BLaER1 (cell line): ENCODE measurements around the gene TCN2.
"Not testable (repeated sequence)": the region's sequence is repeated elsewhere in the genome, so short reads cannot be mapped to it uniquely, and the experiment has no call there.

Source experiments
- H3K27ac ChIP-seq: shearing (Covaris generic); formaldehyde crosslinking; 2 replicates; pipeline ENCODE4 v1.8.1; 2022
- H3K27me3 ChIP-seq: shearing (Covaris generic); formaldehyde crosslinking; 2 replicates; pipeline ENCODE4 v1.8.1; 2022
- H3K36me3 ChIP-seq: shearing (Covaris generic); formaldehyde crosslinking; 2 replicates; pipeline ENCODE4 v1.8.1; 2022
- H3K4me1 ChIP-seq: shearing (Covaris generic); formaldehyde crosslinking; 2 replicates; pipeline ENCODE4 v1.8.1; 2022
- H3K4me2 ChIP-seq: shearing (Covaris generic); formaldehyde crosslinking; 2 replicates; pipeline ENCODE4 v1.8.1; 2022
- H3K4me3 ChIP-seq: shearing (Covaris generic); formaldehyde crosslinking; 2 replicates; pipeline ENCODE4 v1.8.1; 2022
- H3K9ac ChIP-seq: shearing (Covaris generic); formaldehyde crosslinking; 2 replicates; pipeline ENCODE4 v1.8.1; 2022
- H3K9me3 ChIP-seq: shearing (Covaris generic); formaldehyde crosslinking; 2 replicates; pipeline ENCODE4 v1.8.1; 2022
- H4K20me1 ChIP-seq: shearing (Covaris generic); formaldehyde crosslinking; 2 replicates; pipeline ENCODE4 v1.8.1; 2022
- Cebpa-rat ChIP-seq: shearing (Covaris generic); IDR thresholded peaks from 2 replicates; pipeline ENCODE4 v1.8.1; 2022

The TCN2 gene

DNA sequence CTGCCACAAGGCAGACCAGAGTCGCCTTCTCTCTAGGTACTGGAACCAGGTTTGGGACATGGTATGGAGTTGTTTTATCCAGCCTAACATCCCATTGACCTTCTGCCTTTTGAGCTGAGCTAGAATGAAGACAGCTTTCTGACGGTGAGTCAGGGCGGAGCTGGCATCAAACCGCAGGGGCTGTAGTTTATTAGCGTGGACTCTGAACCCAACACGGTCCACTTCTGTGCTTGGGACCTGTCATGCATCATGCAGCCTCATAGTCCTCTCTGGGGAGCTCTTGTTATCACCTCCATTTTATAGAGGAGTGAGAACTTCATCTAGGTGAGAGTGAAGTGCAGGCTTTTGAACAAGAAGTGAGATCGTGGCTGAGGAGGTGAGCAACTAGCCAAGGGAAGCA is 40.8 kb upstream of the TCN2 start:
- Histone ChIP-seq H3K4me3 (no peak overlapping the region), H3K9me3 (no peaks in the 10 kb centered on the region), H3K4me2 (no peak overlapping the region), H3K27me3 (no peaks in the 10 kb centered on the region), H3K4me1 (no peaks in the 10 kb centered on the region), H3K36me3 (no peaks in the 10 kb centered on the region), H4K20me1 (no peaks in the 10 kb centered on the region), H3K9ac (no peak overlapping the region), H3K27ac (no peak overlapping the region)
- TF ChIP-seq Cebpa-rat: no peak

DNA sequence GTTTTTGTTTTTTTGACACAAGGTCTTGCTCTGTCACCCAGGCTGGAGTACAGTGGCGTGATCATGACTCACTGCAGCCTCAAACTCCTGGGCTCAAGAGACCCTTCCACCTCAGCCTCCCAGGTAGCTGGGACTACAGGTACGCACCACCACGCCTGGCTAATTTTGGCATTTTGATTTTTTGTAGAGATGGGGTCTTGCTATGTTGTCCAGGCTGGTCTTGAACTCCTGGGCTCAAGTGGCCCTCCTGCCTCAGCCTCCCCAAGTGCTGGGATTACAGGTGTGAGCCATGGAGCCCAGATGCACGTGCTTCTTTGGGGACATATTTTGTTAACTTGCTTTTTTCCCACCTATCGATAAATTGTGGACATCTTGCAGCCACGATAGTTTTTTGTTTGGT is 39.7 kb upstream of the TCN2 start:
- H3K4me3 ChIP-seq, H4K20me1 ChIP-seq, H3K27ac ChIP-seq, H3K4me1 ChIP-seq, H3K9me3 ChIP-seq, H3K4me2 ChIP-seq, H3K27me3 ChIP-seq, H3K36me3 ChIP-seq, H3K9ac ChIP-seq: not testable (repeated sequence)

DNA sequence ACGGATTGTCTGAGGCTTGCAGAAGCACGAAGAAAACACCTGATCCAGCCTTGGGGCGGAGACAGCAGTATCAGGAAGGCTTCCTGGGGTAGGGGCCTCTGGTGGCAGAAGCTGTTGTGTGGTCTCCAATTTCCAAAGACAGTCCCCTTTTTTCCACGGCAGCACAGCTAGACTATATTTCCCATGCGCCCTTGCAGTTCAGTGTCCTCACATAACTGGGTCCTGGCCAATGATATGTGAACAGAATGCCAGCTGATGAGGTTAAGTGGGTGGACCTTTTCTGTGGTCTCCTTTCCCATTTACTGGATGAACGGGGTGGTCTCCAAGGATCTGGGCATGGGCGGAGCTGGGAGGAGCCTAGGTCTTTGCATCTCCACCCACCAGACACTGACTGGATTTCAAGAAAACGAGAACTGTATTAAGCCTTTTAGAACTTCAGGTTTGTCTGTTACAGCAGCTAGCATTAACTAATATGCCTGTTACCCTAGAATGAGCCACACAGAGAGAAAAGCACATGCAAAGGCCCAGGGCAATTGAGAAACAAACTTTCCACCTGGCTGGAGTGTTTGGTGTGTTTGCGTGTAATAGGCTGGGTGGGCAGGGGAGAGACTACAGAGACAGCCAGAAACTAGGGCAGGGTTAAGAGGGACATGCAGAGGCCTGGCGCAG is 38.7 kb upstream of the TCN2 start:
- Histone ChIP-seq H3K4me2 (no peak overlapping the region), H3K36me3 (no peaks in the 10 kb centered on the region), H3K9ac (no peak overlapping the region), H3K27me3 (no peaks in the 10 kb centered on the region), H3K27ac (no peak overlapping the region), H4K20me1 (peaks cover 10% of the 10 kb centered on the region), H3K9me3 (no peaks in the 10 kb centered on the region), H3K4me1 (no peaks in the 10 kb centered on the region), H3K4me3 (no peak overlapping the region)
- TF ChIP-seq Cebpa-rat: no peak

DNA sequence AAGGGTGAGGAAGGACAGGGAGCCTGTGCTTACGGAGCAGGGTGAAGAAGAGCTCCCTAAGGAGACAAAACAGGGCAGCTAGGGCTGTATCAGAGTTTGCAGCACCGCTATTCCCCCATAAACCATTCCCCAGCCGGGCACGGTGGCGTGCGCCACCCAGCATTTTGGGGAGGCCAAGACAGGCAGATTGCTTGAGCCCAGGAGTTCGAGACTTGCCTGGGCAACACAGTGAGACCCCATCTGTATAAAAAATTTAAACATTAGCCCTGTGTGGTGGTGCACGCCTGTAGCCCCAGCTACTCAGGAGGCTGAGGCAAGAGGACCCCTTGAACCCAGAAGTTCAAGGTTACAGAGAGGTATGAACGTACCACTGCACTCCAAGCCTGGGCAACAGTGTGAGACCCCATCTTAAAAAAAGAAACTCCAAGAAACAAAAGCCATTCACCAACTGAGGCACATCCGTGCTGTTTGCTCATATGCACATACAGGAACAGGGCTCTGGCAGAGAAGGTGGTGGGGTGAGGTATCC is 37.2 kb upstream of the TCN2 start:
- H3K9ac ChIP-seq: no peak overlapping the region
- no peak overlapping the region for H3K4me2 ChIP-seq
- H3K9me3 ChIP-seq: no peaks in the 10 kb centered on the region
- H3K36me3 ChIP-seq: peaks cover under 1% of the 10 kb centered on the region; the same call in 1 of the 2 replicates
- H4K20me1 ChIP-seq: peaks cover 20% of the 10 kb centered on the region
- no peak overlapping the region for H3K27ac ChIP-seq
- no peaks in the 10 kb centered on the region for H3K4me1 ChIP-seq
- H3K27me3 ChIP-seq: peaks cover 10% of the 10 kb centered on the region; the same call in 1 of the 2 replicates
- TF ChIP-seq Cebpa-rat: no peak
- no peak overlapping the region for H3K4me3 ChIP-seq

DNA sequence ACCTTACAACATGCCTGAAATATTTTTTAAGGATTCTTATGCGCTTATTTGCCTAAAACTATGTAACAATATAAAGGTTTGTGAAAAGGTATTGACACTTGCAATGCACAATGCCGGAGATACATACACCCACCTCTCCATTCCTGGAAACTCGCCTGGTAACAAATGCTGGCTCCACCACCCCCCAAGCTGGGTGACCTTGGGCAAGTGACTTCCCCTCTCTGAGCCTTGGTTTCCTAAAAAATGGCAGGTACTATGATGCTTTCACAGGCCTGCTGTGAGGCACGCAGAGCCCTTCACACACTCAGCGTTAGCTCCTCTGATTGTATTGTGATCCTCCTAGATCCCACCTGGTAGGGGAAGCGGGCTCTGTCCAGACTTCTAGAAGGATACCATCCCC is 34.8 kb upstream of the TCN2 start:
- Histone ChIP-seq H3K9ac (no peak overlapping the region), H3K4me2 (no peak overlapping the region), H3K4me3 (no peak overlapping the region), H3K9me3 (no peaks in the 10 kb centered on the region), H3K4me1 (no peaks in the 10 kb centered on the region), H3K27me3 (peaks cover 10% of the 10 kb centered on the region; the same call in 1 of the 2 replicates), H3K36me3 (peaks cover 25% of the 10 kb centered on the region), H4K20me1 (peaks cover 45% of the 10 kb centered on the region), H3K27ac (no peak overlapping the region)
- TF ChIP-seq Cebpa-rat: no peak

DNA sequence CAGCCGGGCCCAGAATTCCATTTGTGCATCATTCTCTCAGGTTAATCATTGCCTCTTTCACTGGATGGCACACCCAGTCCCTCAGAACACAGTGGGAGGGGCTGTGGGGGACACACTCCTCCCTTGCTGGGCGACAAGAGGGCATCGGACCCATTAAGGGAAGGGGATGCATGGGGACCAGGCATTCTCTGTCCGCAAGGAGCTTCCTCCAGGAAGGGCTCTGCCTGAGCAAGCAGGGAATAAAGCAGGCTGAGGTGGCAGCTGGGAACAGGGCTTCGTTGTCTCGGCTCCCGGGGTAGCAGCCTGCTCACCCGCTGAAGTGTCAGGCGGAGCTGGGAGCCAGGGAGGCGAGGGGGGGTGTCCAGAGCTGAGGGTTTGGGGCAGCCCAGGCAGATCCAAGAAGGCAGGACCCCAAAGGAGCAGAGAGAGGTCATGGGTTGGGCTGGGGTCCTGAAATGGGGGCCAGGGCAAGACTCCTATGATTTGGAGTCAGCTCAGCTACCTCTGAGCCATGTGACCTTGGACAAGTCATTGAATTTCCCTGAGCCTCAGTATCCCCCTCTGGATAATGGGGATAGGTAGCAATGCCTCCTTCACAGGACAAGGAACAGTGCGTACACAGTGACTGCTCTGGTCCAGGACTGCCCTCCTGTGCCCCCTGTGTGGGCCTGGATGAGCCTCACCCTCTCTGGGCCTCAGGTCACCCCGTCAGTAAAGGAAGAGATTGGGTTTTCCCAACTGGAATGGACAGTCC is 34.0 kb upstream of the TCN2 start:
- Histone ChIP-seq H3K4me3 (no peak overlapping the region), H3K36me3 (peaks cover 33% of the 10 kb centered on the region), H3K4me1 (no peaks in the 10 kb centered on the region), H3K4me2 (no peak overlapping the region), H3K9ac (no peak overlapping the region), H3K27me3 (peaks cover 10% of the 10 kb centered on the region; the same call in 1 of the 2 replicates), H3K9me3 (no peaks in the 10 kb centered on the region), H4K20me1 (peaks cover 53% of the 10 kb centered on the region), H3K27ac (no peak overlapping the region)
- no peak for TF ChIP-seq Cebpa-rat

DNA sequence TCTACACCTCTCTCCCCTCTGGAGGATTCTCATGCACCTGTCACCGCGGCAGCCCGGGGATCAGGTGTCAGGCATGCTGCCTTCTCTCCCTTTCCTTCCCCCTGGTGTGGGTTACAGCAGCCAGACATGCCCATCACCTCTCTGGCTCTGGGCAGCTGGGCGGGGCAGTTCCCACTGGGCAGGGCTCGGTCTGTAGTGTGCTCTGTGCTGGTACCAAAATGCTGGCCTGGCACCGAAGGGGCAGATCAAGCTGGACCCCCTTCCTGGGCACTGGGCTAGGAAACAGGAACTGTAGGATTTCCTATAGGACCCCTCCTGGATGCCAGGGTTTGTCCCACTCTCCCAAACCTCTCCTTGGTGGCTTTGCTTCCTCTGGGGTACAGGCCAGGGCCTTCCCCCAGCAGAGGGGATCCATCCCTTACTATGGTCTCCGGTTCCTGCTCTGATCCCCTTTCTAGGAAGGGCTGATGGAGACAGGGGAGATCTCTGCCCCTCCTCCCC is 33.3 kb upstream of the TCN2 start:
- Histone ChIP-seq H3K36me3 (peaks cover 39% of the 10 kb centered on the region), H4K20me1 (peaks cover 56% of the 10 kb centered on the region), H3K9me3 (no peaks in the 10 kb centered on the region), H3K27ac (no peak overlapping the region), H3K4me1 (no peaks in the 10 kb centered on the region), H3K4me3 (no peak overlapping the region), H3K4me2 (no peak overlapping the region), H3K9ac (no peak overlapping the region), H3K27me3 (peaks cover 10% of the 10 kb centered on the region; the same call in 1 of the 2 replicates)
- TF ChIP-seq Cebpa-rat: no peak

DNA sequence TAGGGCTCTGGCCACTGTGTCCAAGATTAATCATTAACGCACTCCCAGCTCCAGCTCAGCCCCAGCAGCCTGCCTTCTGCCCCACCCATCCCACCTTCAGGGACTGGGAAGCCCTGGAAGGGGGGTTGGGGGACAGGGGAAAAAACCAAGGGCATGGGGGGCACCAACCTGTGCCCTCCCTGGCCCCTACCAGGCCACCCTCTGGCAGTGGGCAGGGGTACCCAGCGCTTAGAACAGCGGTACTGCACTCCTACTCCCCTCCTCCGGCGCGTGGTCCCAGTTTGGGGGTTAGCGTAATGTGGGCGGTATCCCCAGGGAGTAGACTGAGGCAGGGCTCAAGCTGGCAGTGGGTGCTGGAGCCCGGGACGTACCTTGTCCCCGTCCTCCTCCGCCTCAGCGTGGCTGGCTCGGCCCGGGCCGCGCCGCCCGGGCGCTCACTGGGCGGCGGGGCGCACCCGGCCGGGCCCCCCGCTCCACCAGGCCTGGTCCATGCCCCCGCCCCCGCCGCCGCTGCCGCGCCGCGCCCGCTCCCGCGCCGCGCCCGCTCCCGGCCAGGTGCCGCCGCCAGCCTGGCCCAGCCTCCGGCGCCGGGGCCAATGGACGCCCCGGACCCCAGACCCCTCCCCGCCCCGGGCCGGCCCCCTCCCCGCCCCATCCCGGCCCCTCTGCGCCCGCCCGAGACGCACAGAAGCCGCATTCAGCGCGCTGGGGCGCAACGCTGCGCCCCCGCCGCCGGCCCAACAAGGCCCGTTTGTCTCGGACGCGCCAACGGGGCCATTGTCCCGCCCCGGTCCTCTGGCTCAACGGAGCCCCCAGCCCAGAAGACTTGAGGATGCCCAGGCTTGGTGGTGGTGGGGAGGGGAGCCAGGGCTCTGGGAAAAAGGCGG is 32.6 kb upstream of the TCN2 start, which contains the start of gene GAL3ST1:
Gene GAL3ST1 (minus strand): TSS at position 571 of the 887 bp plus-strand sequence. CDS start 17,273 bp downstream, outside the sequence.
- Histone ChIP-seq H3K4me2 (no peak within 1 kb of the TSS), H3K4me3 (no peak within 1 kb of the TSS), H4K20me1 (peaks cover 62% of the 10 kb centered on the region), H3K4me1 (no peaks in the 10 kb centered on the region), H3K36me3 (peaks cover 46% of the 10 kb centered on the region), H3K9ac (no peak within 1 kb of the TSS), H3K27me3 (peaks cover 10% of the 10 kb centered on the region; the same call in 1 of the 2 replicates), H3K27ac (no peak within 1 kb of the TSS), H3K9me3 (no peaks in the 10 kb centered on the region)
- TF ChIP-seq Cebpa-rat: no peak

DNA sequence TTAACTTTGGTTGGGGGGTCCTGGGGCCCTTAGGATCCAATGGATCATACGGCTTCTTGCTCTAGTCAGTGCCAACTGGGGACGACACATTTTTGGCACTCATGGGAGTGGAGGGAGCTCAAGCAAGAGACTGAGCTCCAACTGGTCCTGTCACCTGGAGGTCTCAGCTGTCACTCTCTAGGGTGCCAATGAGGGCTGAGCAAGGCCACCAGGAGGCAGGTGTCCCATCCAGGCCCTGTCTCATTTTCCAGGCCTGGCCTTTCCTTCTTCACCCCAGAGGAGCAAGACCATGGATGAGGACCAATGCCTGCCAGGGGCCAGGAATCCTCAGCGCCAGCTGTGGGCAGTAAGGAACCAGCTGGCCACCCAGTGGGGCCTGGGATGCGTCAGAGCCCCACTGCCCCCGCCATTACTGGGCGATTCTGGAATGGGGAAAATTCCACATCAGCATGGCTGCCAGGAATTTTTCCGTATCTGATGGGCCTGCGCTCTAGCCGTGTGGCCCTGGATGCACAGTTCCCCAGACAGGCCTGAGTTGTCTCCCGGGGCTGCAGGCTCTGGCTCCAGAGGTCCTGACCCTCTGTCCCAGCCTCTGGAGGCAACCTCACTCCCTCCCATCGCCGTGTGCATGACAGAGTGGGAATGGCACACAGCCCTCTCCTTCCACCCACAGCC is 31.8 kb upstream of the TCN2 start:
- Histone ChIP-seq H3K9ac (no peak overlapping the region), H3K36me3 (peaks cover 54% of the 10 kb centered on the region), H3K9me3 (no peaks in the 10 kb centered on the region), H3K27ac (no peak overlapping the region), H3K4me3 (no peak overlapping the region), H4K20me1 (peaks cover 62% of the 10 kb centered on the region), H3K4me2 (no peak overlapping the region), H3K4me1 (no peaks in the 10 kb centered on the region), H3K27me3 (peaks cover 10% of the 10 kb centered on the region; the same call in 1 of the 2 replicates)
- TF ChIP-seq Cebpa-rat: no peak
